GM12878 (cell line): ENCODE results near the gene REPS1.

Source experiments
- FOXM1 ChIP-seq: IDR thresholded peaks from 2 replicates; pipeline ENCODE4 v1.6.1; 2012; ENCODE audit warnings: low read depth, mild to moderate bottlenecking, inconsistent platforms, low read length, moderate library complexity
- HDGF ChIP-seq: fragments of 450-650 bp; IDR thresholded peaks from 2 replicates; pipeline ENCODE4 v1.6.1; 2016; ENCODE audit warnings: antibody characterized with exemption
- MLLT1 ChIP-seq: fragments of 450-650 bp; IDR thresholded peaks from 2 replicates; pipeline ENCODE4 v1.6.1; 2016; ENCODE audit warnings: mild to moderate bottlenecking
- NR2C2 ChIP-seq: IDR thresholded peaks from 2 replicates; pipeline ENCODE4 v1.6.1; 2011; ENCODE audit warnings: borderline replicate concordance, low read depth; ENCODE audit not compliant: control insufficient read depth, insufficient read length
- POLR2AphosphoS5 ChIP-seq: IDR thresholded peaks from 2 replicates; pipeline ENCODE4 v1.6.1; 2011; ENCODE audit warnings: mild to moderate bottlenecking, low read length, inconsistent platforms
- TF ChIP-seq, protein P1 (sequence below): IDR thresholded peaks from 2 replicates; pipeline ENCODE4 v1.6.1; 2011; ENCODE audit warnings: low read depth, low read length, improper control_type of control experiment, borderline replicate concordance
- TF ChIP-seq, protein P2 (sequence below): IDR thresholded peaks from 2 replicates; pipeline ENCODE4 v1.6.1; 2012; ENCODE audit warnings: mild to moderate bottlenecking, low read depth, low read length

DNA sequence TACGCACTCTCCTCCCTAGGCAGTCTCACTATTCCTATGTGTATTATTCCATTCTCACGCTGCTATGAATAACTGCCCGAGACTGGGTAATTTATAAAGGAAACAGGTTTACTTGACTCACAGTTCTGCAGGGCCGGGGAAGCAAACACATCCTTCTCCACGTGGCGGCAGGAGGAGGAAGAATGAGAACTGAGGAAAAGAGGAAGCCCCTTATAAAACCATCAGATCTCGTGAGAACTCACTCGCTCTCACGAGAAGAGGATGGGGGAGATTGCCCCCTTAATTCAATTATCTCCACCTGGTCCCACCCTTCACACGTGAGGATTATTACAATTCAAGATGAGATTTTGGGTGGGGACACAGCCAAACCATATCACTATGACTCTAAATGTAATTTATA is 130.3 kb downstream of the REPS1 start:
- TF ChIP-seq FOXM1: no peak
- TF ChIP-seq, protein P1, sequence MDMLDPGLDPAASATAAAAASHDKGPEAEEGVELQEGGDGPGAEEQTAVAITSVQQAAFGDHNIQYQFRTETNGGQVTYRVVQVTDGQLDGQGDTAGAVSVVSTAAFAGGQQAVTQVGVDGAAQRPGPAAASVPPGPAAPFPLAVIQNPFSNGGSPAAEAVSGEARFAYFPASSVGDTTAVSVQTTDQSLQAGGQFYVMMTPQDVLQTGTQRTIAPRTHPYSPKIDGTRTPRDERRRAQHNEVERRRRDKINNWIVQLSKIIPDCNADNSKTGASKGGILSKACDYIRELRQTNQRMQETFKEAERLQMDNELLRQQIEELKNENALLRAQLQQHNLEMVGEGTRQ: no peak
- TF ChIP-seq NR2C2: no peak
- TF ChIP-seq, protein P2, sequence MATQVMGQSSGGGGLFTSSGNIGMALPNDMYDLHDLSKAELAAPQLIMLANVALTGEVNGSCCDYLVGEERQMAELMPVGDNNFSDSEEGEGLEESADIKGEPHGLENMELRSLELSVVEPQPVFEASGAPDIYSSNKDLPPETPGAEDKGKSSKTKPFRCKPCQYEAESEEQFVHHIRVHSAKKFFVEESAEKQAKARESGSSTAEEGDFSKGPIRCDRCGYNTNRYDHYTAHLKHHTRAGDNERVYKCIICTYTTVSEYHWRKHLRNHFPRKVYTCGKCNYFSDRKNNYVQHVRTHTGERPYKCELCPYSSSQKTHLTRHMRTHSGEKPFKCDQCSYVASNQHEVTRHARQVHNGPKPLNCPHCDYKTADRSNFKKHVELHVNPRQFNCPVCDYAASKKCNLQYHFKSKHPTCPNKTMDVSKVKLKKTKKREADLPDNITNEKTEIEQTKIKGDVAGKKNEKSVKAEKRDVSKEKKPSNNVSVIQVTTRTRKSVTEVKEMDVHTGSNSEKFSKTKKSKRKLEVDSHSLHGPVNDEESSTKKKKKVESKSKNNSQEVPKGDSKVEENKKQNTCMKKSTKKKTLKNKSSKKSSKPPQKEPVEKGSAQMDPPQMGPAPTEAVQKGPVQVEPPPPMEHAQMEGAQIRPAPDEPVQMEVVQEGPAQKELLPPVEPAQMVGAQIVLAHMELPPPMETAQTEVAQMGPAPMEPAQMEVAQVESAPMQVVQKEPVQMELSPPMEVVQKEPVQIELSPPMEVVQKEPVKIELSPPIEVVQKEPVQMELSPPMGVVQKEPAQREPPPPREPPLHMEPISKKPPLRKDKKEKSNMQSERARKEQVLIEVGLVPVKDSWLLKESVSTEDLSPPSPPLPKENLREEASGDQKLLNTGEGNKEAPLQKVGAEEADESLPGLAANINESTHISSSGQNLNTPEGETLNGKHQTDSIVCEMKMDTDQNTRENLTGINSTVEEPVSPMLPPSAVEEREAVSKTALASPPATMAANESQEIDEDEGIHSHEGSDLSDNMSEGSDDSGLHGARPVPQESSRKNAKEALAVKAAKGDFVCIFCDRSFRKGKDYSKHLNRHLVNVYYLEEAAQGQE: no peak
- TF ChIP-seq MLLT1: no peak
- no peak for TF ChIP-seq POLR2AphosphoS5
- no peak for TF ChIP-seq HDGF
